GM20000 (cell line): ENCODE results near the gene TRAPPC10.
A peak's percentile ranks its signal among the peaks of the same experiment; 100 is the strongest.

Experiments used
- DNase-seq: peaks from one replicate; pipeline ENCODE4 v3.0.0; 2012; ENCODE audit warnings: low spot score
- TF ChIP-seq, protein P1 (sequence below): IDR thresholded peaks from 2 replicates; pipeline ENCODE4 v1.5.1; 2012; ENCODE audit warnings: mild to moderate bottlenecking, control low read depth; ENCODE audit errors: extremely low read depth, missing control alignments

Gene TRAPPC10

DNA sequence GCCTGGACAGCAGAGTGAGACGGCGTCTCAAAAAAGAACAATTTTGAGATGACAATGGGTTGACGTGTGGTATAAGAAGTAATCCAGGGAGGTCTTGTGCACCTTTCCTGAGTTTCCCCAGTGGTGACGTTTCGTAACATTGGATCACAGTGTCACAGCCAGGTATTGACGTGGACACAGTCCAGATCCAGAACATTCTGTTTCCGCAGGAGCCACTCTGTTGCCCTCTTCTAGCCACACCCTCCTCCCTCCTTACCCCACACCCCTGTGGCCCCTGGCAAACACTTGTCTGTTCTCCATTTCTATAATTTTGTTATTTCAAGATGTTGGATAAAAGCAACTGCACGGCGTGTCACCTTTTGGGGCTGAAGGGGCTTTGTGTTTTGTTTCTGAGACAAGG, 6.5 kb upstream of the TRAPPC10 start:
- DNase-seq, result no peak
- TF ChIP-seq, protein P1, sequence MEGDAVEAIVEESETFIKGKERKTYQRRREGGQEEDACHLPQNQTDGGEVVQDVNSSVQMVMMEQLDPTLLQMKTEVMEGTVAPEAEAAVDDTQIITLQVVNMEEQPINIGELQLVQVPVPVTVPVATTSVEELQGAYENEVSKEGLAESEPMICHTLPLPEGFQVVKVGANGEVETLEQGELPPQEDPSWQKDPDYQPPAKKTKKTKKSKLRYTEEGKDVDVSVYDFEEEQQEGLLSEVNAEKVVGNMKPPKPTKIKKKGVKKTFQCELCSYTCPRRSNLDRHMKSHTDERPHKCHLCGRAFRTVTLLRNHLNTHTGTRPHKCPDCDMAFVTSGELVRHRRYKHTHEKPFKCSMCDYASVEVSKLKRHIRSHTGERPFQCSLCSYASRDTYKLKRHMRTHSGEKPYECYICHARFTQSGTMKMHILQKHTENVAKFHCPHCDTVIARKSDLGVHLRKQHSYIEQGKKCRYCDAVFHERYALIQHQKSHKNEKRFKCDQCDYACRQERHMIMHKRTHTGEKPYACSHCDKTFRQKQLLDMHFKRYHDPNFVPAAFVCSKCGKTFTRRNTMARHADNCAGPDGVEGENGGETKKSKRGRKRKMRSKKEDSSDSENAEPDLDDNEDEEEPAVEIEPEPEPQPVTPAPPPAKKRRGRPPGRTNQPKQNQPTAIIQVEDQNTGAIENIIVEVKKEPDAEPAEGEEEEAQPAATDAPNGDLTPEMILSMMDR, result no peak

GRCh38 chr21:44006017-44006619, 6.0 kb upstream of the TRAPPC10 start:
- TF ChIP-seq, protein P1, result no peak
- no peak for DNase-seq

DNA sequence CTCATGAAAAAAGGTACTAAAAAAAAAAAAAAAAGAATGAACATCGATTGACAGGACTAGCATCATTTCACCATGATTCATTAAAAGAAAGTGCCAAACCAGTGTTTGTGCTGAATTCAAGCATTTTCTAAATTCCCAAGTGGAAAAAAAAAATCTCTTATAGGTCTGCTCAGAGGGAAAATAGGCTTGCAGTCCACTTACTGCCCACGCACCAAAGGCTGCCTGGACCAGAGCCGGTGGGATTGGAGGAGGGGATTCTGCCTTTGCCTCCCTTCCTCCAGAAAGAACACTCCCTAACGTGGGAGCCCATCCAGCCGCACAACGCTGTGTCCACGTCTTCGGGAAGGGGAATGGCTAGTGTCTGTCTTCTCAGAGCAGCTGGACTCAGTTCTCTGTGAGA, 5.5 kb upstream of the TRAPPC10 start:
- TF ChIP-seq, protein P1, result no peak
- no peak for DNase-seq

- TF ChIP-seq, protein P1, result no peak
- DNase-seq, result no peak
Observed at GRCh38 chr21:44010429-44010828, 1.7 kb upstream of the TRAPPC10 start.

DNA sequence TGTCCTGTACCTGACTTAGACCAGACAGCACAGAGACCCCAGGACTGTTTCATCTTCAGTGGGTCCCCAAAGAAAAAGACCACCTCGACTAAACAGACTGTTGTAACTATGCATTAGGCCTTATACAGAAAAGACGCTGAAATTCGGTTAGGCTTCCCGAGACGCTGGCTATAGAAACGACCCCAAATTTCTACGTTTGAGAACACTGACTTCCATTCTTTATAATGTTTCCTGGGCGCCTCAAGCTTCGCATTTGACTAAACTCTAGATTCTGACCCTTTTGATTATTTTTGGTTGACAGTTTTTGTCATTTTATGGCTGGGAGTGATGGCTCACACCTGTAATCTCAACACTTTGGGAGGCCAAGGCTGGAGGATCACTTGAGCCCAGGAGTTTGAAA, 986 bp upstream of the TRAPPC10 start:
- no peak for DNase-seq
- TF ChIP-seq, protein P1, result no peak

DNA sequence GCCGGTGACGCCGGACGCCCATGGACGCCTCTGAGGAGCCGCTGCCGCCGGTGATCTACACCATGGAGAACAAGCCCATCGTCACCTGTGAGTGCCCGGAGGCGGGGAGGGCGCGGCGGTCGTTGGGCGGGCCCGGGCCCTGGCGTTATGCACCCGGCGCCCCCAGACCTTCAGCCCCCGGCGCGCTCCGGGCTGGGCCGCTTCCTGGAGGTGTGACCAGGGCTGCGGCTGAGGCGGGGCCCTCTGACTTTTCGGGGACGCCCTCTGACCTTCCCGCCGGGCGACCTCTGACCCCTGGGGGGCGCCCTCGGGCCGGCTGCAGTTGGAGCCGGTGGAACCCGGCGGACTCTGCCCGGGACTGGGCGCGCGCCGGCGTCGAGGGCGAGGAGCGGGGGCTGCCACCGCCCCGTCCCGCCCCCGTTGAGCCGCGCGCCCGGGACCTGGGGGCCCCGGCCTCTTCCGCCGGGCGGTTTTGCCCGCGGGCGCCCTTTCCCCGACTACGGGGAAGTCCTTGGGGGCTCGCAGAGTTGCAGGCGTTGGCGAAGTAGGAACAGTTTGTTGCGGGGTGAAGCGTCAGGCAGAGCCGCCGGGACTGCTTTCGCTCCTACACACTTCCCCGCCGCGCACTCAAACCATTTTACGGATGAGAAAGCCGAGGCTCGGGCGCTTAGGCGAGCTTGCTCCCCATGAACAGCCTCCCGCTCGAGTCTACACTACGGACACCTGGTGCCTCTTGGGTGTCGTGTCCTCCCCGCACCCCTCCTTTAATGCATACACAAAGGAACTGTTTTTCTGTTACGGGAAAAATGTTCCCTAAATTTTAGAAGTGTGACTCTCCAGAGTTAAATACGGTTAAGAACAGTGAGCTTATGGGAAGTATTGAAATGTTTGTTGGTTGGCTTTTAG, 618 bp downstream of the TRAPPC10 start:
- TF ChIP-seq, protein P1, result peak; percentile 63

DNA sequence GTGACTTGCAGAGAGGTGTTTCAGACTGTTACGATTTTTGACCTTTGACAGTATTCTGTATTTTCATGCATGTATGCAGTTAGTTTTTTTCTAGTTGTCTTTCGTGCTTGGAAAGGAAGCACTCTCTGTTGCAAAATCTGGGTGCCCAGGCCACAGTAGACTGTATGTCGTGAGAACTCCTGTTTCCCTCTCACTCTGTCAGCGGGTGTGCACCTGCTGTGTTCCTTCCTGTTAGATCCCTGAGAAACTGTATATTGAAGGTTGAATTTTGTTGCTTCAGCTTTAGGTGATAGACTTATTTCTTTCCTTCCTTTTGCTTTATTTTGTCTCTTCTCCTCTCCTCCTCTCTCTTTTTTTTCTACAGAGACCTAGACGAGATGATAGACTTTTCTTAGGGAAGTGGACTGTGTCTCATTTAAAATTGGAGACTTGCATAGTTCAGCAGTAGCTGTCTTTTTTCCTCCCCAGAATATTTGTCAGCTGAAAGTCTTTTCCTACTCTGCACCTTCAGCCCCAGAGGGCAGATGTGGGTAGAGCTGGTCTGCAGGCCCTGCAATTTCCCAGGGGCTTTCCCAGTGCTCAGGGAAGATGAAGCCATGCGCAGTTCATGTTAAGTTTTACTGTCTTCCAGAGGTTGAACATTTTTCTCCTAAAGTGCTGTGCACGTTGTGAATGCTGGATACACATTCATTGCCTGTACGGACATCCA, 1.4 kb downstream of the TRAPPC10 start:
- TF ChIP-seq, protein P1, result no peak
- DNase-seq, result peak; percentile 62

More for the DNA sequence above, 618 bp downstream of the TRAPPC10 start:
- DNase-seq, result peak; percentile 97
